ENCODE data around the gene ARL6. TPM values are rescaled to one million over a fixed set of nuclear protein-coding genes. Genes with fewer than 3 reads are reported as not detected.
"Not testable (repeated sequence)": the region's sequence is repeated elsewhere in the genome, so short reads cannot be mapped to it uniquely, and the experiment has no call there.

ARL6 gene
- total RNA-seq, 6 experiments from 2014 or later, result 5.6 to 8.3 (median 7.2) TPM

- Mint-ChIP-seq H3K27ac (no peak overlapping the region), H3K4me1 (ENCODE audit: low read depth) (peaks cover 34% of the 10 kb centered on the region), H3K27me3 (ENCODE audit: insufficient read depth) (no peaks in the 10 kb centered on the region), H3K9me3 (no peaks in the 10 kb centered on the region), H3K4me3 (no peak overlapping the region), H3K36me3 (ENCODE audit: low read depth) (peaks cover 7% of the 10 kb centered on the region)
- peak; percentile 28 for DNase-seq
- TF ChIP-seq, protein P1, sequence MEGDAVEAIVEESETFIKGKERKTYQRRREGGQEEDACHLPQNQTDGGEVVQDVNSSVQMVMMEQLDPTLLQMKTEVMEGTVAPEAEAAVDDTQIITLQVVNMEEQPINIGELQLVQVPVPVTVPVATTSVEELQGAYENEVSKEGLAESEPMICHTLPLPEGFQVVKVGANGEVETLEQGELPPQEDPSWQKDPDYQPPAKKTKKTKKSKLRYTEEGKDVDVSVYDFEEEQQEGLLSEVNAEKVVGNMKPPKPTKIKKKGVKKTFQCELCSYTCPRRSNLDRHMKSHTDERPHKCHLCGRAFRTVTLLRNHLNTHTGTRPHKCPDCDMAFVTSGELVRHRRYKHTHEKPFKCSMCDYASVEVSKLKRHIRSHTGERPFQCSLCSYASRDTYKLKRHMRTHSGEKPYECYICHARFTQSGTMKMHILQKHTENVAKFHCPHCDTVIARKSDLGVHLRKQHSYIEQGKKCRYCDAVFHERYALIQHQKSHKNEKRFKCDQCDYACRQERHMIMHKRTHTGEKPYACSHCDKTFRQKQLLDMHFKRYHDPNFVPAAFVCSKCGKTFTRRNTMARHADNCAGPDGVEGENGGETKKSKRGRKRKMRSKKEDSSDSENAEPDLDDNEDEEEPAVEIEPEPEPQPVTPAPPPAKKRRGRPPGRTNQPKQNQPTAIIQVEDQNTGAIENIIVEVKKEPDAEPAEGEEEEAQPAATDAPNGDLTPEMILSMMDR (IDR thresholded peaks at IDR 0.05), result no peak
Observed at GRCh38 chr3:97827741-97828471, 63.3 kb downstream of the ARL6 start.

DNA sequence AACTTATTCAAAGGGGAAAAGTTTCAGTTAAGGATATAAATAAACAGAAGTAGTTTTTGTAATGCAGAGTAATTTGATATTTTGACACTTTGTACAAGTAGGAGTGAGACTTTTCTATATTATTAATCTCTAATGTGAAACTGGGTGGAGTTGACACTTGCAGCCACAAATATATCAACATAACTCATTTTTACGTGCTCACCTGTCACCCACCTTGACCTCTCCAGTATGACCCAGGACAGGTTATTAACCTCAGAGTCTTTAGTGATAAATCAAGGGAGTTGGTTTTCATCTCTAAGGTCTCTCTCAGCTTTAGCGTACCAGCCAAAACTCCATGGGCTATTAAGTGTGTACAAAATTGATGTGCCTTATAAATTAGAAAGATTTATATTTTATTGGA is 64.6 kb downstream of the ARL6 start:
- Mint-ChIP-seq H3K27me3 (ENCODE audit: insufficient read depth) (no peaks in the 10 kb centered on the region), H3K9me3 (no peaks in the 10 kb centered on the region), H3K27ac (no peak overlapping the region), H3K4me1 (ENCODE audit: low read depth) (peaks cover 21% of the 10 kb centered on the region), H3K4me3 (no peak overlapping the region), H3K36me3 (ENCODE audit: low read depth) (peaks cover 11% of the 10 kb centered on the region)
- no peak for DNase-seq
- TF ChIP-seq, protein P1 (IDR thresholded peaks at IDR 0.05), result no peak

GRCh38 chr3:97830638-97831037 is 66.1 kb downstream of the ARL6 start:
- Mint-ChIP-seq H3K9me3 (no peaks in the 10 kb centered on the region), H3K36me3 (ENCODE audit: low read depth) (peaks cover 11% of the 10 kb centered on the region), H3K4me1 (ENCODE audit: low read depth) (peaks cover 15% of the 10 kb centered on the region), H3K27me3 (ENCODE audit: insufficient read depth) (no peaks in the 10 kb centered on the region), H3K4me3 (no peak overlapping the region), H3K27ac (no peak overlapping the region)
- DNase-seq, result no peak
- TF ChIP-seq, protein P1 (IDR thresholded peaks at IDR 0.05), result no peak

DNA sequence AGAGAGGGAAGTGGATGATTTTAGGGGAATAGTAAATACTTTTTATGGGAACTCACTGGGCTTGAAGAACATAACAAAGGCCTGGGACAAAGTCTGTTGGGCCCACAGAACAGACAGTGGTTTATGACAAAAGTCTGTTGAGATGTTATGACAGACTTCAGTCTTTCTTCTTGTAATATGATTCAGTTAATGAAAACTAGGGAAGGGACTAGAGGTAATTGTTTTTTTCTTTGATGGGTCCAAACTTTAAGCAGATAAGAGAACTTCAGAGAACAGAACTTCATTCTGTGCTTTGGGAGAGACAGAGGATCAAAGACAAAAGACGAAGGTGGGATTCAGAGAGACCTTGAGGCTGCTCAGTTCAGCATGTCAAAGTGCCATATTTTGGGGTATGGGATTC is 66.6 kb downstream of the ARL6 start:
- H3K4me1 Mint-ChIP-seq (ENCODE audit: low read depth), result peaks cover 20% of the 10 kb centered on the region
- TF ChIP-seq, protein P1 (IDR thresholded peaks at IDR 0.05), result no peak
- H3K9me3 Mint-ChIP-seq, result no peaks in the 10 kb centered on the region
- no peaks in the 10 kb centered on the region for H3K27me3 Mint-ChIP-seq (ENCODE audit: insufficient read depth)
- no peak for DNase-seq
- no peak overlapping the region for H3K27ac Mint-ChIP-seq
- no peak overlapping the region for H3K4me3 Mint-ChIP-seq
- H3K36me3 Mint-ChIP-seq (ENCODE audit: low read depth), result peaks cover 11% of the 10 kb centered on the region

GRCh38 chr3:97833184-97833583 is 68.6 kb downstream of the ARL6 start:
- not testable (repeated sequence) for H3K27me3 Mint-ChIP-seq (ENCODE audit: insufficient read depth); H3K4me3 Mint-ChIP-seq; H3K27ac Mint-ChIP-seq; DNase-seq; H3K9me3 Mint-ChIP-seq
- peaks cover 11% of the 10 kb centered on the region for H3K36me3 Mint-ChIP-seq (ENCODE audit: low read depth)
- peaks cover 15% of the 10 kb centered on the region for H3K4me1 Mint-ChIP-seq (ENCODE audit: low read depth)

DNA sequence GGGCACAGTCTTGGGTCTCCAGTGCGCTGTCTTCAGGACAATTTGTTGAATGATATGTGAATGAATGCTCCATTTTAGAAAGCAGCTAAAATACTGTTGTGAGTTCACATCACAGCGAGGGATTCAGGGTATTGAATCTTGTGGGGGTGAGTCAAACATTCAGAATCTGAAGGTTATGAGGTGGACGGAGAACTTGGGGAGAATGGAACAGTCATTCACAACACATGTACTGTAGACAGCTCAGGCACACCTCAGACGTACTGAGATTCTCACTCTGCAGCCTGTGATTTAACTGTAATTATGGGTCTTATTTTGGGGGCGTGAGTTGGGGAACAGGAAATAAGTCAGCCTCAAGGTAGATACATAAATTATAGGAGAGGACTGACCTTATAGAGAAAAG is 71.2 kb downstream of the ARL6 start:
- Mint-ChIP-seq H3K4me1 (ENCODE audit: low read depth) (peaks cover 14% of the 10 kb centered on the region), H3K36me3 (ENCODE audit: low read depth) (peaks cover 11% of the 10 kb centered on the region), H3K9me3 (no peaks in the 10 kb centered on the region), H3K4me3 (peak overlapping the region; percentile 24), H3K27ac (peak overlapping the region; percentile 68), H3K27me3 (ENCODE audit: insufficient read depth) (0 out of 2 replicates have a peak, but pooled peaks cover 2% of the 10 kb centered on the region)
- peak; percentile 63 for DNase-seq
- TF ChIP-seq, protein P1 (IDR thresholded peaks at IDR 0.05), result no peak

Data from HFFc6 (cell line).